ENCODE measurements around the gene GNAQ.

The GNAQ gene

GRCh38 chr9:77831781-77832180 is 199.8 kb downstream of the GNAQ start:
- Mint-ChIP-seq H3K36me3 (ENCODE audit: low read depth) (peaks cover 2% of the 10 kb centered on the region), H3K27me3 (no peaks in the 10 kb centered on the region), H3K4me3 (no peak overlapping the region), H3K9me3 (no peaks in the 10 kb centered on the region), H3K27ac (no peak overlapping the region), H3K4me1 (ENCODE audit: low read depth) (peaks cover 47% of the 10 kb centered on the region)
- DNase-seq: no peak

- Mint-ChIP-seq H3K27me3 (no peaks in the 10 kb centered on the region), H3K4me3 (no peak overlapping the region), H3K4me1 (ENCODE audit: low read depth) (peaks cover 50% of the 10 kb centered on the region), H3K27ac (no peak overlapping the region), H3K36me3 (ENCODE audit: low read depth) (peaks cover 2% of the 10 kb centered on the region), H3K9me3 (no peaks in the 10 kb centered on the region)
- DNase-seq: no peak
These were observed 200.9 kb downstream of the GNAQ start for GRCh38 chr9:77830618-77831285.

GRCh38 chr9:77829420-77829819 is 202.2 kb downstream of the GNAQ start:
- DNase-seq: no peak
- Mint-ChIP-seq H3K4me1 (ENCODE audit: low read depth) (peaks cover 44% of the 10 kb centered on the region), H3K27ac (no peak overlapping the region), H3K27me3 (no peaks in the 10 kb centered on the region), H3K9me3 (no peaks in the 10 kb centered on the region), H3K4me3 (no peak overlapping the region), H3K36me3 (ENCODE audit: low read depth) (peaks cover 2% of the 10 kb centered on the region)

GRCh38 chr9:77827104-77827784 is 204.4 kb downstream of the GNAQ start:
- Mint-ChIP-seq H3K27ac (peak overlapping the region; percentile 64), H3K36me3 (ENCODE audit: low read depth) (peaks cover 4% of the 10 kb centered on the region), H3K4me3 (peak overlapping the region; percentile 36), H3K27me3 (no peaks in the 10 kb centered on the region), H3K4me1 (ENCODE audit: low read depth) (peaks cover 47% of the 10 kb centered on the region), H3K9me3 (no peaks in the 10 kb centered on the region)
- no peak for DNase-seq

- no peak for DNase-seq
- Mint-ChIP-seq H3K4me3 (no peak overlapping the region), H3K27me3 (no peaks in the 10 kb centered on the region), H3K36me3 (ENCODE audit: low read depth) (peaks cover 4% of the 10 kb centered on the region), H3K27ac (no peak overlapping the region), H3K4me1 (ENCODE audit: low read depth) (peaks cover 45% of the 10 kb centered on the region), H3K9me3 (no peaks in the 10 kb centered on the region)
These were observed 205.0 kb downstream of the GNAQ start for GRCh38 chr9:77826621-77827020.

GRCh38 chr9:77826116-77826515 is 205.5 kb downstream of the GNAQ start:
- H3K9me3 Mint-ChIP-seq: no peaks in the 10 kb centered on the region
- H3K36me3 Mint-ChIP-seq (ENCODE audit: low read depth): peaks cover 4% of the 10 kb centered on the region
- DNase-seq: no peak
- H3K27me3 Mint-ChIP-seq: no peaks in the 10 kb centered on the region
- H3K27ac Mint-ChIP-seq: no peak overlapping the region
- peaks cover 42% of the 10 kb centered on the region for H3K4me1 Mint-ChIP-seq (ENCODE audit: low read depth)
- H3K4me3 Mint-ChIP-seq: no peak overlapping the region

GRCh38 chr9:77825361-77825760 is 206.2 kb downstream of the GNAQ start:
- DNase-seq: no peak
- Mint-ChIP-seq H3K27me3 (no peaks in the 10 kb centered on the region), H3K36me3 (ENCODE audit: low read depth) (peaks cover 4% of the 10 kb centered on the region), H3K27ac (no peak overlapping the region), H3K9me3 (no peaks in the 10 kb centered on the region), H3K4me1 (ENCODE audit: low read depth) (peaks cover 40% of the 10 kb centered on the region), H3K4me3 (no peak overlapping the region)

GRCh38 chr9:77820293-77820954 is 211.2 kb downstream of the GNAQ start:
- Mint-ChIP-seq H3K9me3 (no peaks in the 10 kb centered on the region), H3K36me3 (ENCODE audit: low read depth) (peaks cover 11% of the 10 kb centered on the region), H3K27ac (peak overlapping the region; percentile 44), H3K4me1 (ENCODE audit: low read depth) (peaks cover 32% of the 10 kb centered on the region), H3K4me3 (no peak overlapping the region), H3K27me3 (no peaks in the 10 kb centered on the region)
- DNase-seq: no peak

- Mint-ChIP-seq H3K27ac (no peak overlapping the region), H3K9me3 (no peaks in the 10 kb centered on the region), H3K27me3 (no peaks in the 10 kb centered on the region), H3K4me3 (no peak overlapping the region), H3K36me3 (ENCODE audit: low read depth) (peaks cover 18% of the 10 kb centered on the region), H3K4me1 (ENCODE audit: low read depth) (peaks cover 32% of the 10 kb centered on the region)
- no peak for DNase-seq
These were observed 212.0 kb downstream of the GNAQ start for GRCh38 chr9:77819657-77820056.

- Mint-ChIP-seq H3K27ac (no peak overlapping the region), H3K36me3 (ENCODE audit: low read depth) (peaks cover 31% of the 10 kb centered on the region), H3K9me3 (no peaks in the 10 kb centered on the region), H3K4me1 (ENCODE audit: low read depth) (peaks cover 31% of the 10 kb centered on the region), H3K27me3 (no peaks in the 10 kb centered on the region), H3K4me3 (no peak overlapping the region)
- DNase-seq: no peak
These were observed 213.9 kb downstream of the GNAQ start for GRCh38 chr9:77817590-77818311.

- no peaks in the 10 kb centered on the region for H3K9me3 Mint-ChIP-seq
- peaks cover 26% of the 10 kb centered on the region for H3K4me1 Mint-ChIP-seq (ENCODE audit: low read depth)
- no peak overlapping the region for H3K4me3 Mint-ChIP-seq
- no peak for DNase-seq
- peaks cover 38% of the 10 kb centered on the region for H3K36me3 Mint-ChIP-seq (ENCODE audit: low read depth)
- no peaks in the 10 kb centered on the region for H3K27me3 Mint-ChIP-seq
- H3K27ac Mint-ChIP-seq: no peak overlapping the region
These were observed 214.8 kb downstream of the GNAQ start for GRCh38 chr9:77816641-77817341.

- Mint-ChIP-seq H3K4me1 (ENCODE audit: low read depth) (peaks cover 19% of the 10 kb centered on the region), H3K9me3 (no peaks in the 10 kb centered on the region), H3K27me3 (no peaks in the 10 kb centered on the region), H3K4me3 (no peak overlapping the region), H3K36me3 (ENCODE audit: low read depth) (peaks cover 51% of the 10 kb centered on the region), H3K27ac (no peak overlapping the region)
- no peak for DNase-seq
These were observed 216.4 kb downstream of the GNAQ start for GRCh38 chr9:77815260-77815659.

- H3K9me3 Mint-ChIP-seq: no peaks in the 10 kb centered on the region
- no peak overlapping the region for H3K4me3 Mint-ChIP-seq
- H3K27ac Mint-ChIP-seq: no peak overlapping the region
- H3K36me3 Mint-ChIP-seq (ENCODE audit: low read depth): peaks cover 70% of the 10 kb centered on the region
- H3K27me3 Mint-ChIP-seq: no peaks in the 10 kb centered on the region
- peaks cover 27% of the 10 kb centered on the region for H3K4me1 Mint-ChIP-seq (ENCODE audit: low read depth)
- DNase-seq: no peak
These were observed 219.8 kb downstream of the GNAQ start for GRCh38 chr9:77811832-77812231.

GRCh38 chr9:77810637-77811119 is 220.9 kb downstream of the GNAQ start:
- peaks cover 31% of the 10 kb centered on the region for H3K4me1 Mint-ChIP-seq (ENCODE audit: low read depth)
- no peak overlapping the region for H3K27ac Mint-ChIP-seq
- no peak for DNase-seq
- no peak overlapping the region for H3K4me3 Mint-ChIP-seq
- H3K27me3 Mint-ChIP-seq: no peaks in the 10 kb centered on the region
- peaks cover 75% of the 10 kb centered on the region for H3K36me3 Mint-ChIP-seq (ENCODE audit: low read depth)
- H3K9me3 Mint-ChIP-seq: no peaks in the 10 kb centered on the region

Data from activated T-cell treated with anti-CD3 and anti-CD28 coated beads, Interleukin-2, amount 50 U/mL, for 24 hours (primary cell).